ENCODE measurements around the gene PARD3B.

PARD3B gene

DNA sequence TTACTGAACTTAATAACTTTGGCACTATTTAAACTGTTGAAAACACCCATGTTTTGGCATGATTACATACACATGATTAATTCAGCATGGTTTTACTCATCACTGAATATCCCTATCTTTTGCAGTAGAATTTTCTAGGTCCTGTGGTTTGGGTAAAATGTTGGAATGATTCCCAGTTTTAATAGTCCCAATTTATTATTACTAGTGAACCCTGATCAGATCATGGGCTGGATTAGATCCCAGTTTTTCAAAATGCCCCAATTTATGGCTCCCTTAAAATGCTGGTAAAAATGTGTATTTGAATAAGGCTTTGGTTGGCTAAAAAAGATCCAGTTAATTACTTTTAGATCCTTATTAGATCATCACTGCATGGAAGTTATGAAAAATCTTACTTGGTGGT, 863.4 kb downstream of the PARD3B start:
- Histone ChIP-seq H3K79me2 (ENCODE audit: low read length) (no peaks in the 10 kb centered on the region), H3K9me2 (replicated peaks; ENCODE audit: insufficient read depth, low read length) (no peaks in the 10 kb centered on the region), H4K20me1 (ENCODE audit: insufficient read depth, low read length) (no peaks in the 10 kb centered on the region), H3F3A (ENCODE audit: insufficient read depth, low read length) (no peaks in the 10 kb centered on the region), H3K9ac (ENCODE audit: low read length) (no peak overlapping the region), H3K9me3 (replicated peaks; ENCODE audit: insufficient read depth, low read length) (no peaks in the 10 kb centered on the region), H3K4me3 (ENCODE audit: low read length) (no peak overlapping the region), H3K27ac (ENCODE audit: low read length) (no peak overlapping the region), H3K36me3 (replicated peaks; ENCODE audit: insufficient read depth, low read length) (no peaks in the 10 kb centered on the region), H3K27me3 (replicated peaks; ENCODE audit: insufficient read depth, low read length) (no peaks in the 10 kb centered on the region), H2AFZ (ENCODE audit: low read length) (no peak overlapping the region), H3K4me1 (ENCODE audit: low read length) (no peaks in the 10 kb centered on the region), H3K4me2 (ENCODE audit: low read depth, low read length) (no peak overlapping the region)
- TF ChIP-seq EZH2 (optimal IDR thresholded peaks at IDR 0.05; ENCODE audit: low read depth, low read length) (no peak), EZH2phosphoT487 (IDR thresholded peaks at IDR 0.05; ENCODE audit: low read length) (no peak)
- TF ChIP-seq, protein P1, sequence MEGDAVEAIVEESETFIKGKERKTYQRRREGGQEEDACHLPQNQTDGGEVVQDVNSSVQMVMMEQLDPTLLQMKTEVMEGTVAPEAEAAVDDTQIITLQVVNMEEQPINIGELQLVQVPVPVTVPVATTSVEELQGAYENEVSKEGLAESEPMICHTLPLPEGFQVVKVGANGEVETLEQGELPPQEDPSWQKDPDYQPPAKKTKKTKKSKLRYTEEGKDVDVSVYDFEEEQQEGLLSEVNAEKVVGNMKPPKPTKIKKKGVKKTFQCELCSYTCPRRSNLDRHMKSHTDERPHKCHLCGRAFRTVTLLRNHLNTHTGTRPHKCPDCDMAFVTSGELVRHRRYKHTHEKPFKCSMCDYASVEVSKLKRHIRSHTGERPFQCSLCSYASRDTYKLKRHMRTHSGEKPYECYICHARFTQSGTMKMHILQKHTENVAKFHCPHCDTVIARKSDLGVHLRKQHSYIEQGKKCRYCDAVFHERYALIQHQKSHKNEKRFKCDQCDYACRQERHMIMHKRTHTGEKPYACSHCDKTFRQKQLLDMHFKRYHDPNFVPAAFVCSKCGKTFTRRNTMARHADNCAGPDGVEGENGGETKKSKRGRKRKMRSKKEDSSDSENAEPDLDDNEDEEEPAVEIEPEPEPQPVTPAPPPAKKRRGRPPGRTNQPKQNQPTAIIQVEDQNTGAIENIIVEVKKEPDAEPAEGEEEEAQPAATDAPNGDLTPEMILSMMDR (IDR thresholded peaks at IDR 0.05; ENCODE audit: low read length) = no peak
- no peak for DNase-seq

DNA sequence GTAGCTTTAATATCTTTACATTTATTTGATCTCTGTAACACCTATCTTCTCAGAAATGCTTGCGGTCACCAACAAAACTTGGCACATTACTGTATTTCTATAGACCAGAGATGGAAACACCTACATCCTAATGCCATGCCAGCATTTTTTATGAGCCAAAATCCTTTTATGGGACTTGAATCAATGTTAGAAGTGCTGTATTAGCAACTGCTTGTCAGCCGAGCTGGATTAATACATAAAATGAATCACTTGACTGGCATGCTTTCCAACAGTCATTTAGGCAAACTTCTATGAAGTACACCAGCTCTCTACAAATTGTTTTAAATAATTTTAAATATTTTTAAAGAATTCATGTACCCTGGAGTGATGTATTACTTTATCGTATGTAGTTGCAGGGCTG, 864.1 kb downstream of the PARD3B start:
- no peaks in the 10 kb centered on the region for H3K36me3 ChIP-seq (replicated peaks; ENCODE audit: insufficient read depth, low read length)
- H3K27ac ChIP-seq (ENCODE audit: low read length) = no peak overlapping the region
- H3K9me3 ChIP-seq (replicated peaks; ENCODE audit: insufficient read depth, low read length) = no peaks in the 10 kb centered on the region
- no peak overlapping the region for H3K4me3 ChIP-seq (ENCODE audit: low read length)
- TF ChIP-seq, protein P1 (IDR thresholded peaks at IDR 0.05; ENCODE audit: low read length) = no peak
- no peak for TF ChIP-seq EZH2phosphoT487 (IDR thresholded peaks at IDR 0.05; ENCODE audit: low read length)
- TF ChIP-seq EZH2 (optimal IDR thresholded peaks at IDR 0.05; ENCODE audit: low read depth, low read length) = no peak
- H3K4me2 ChIP-seq (ENCODE audit: low read depth, low read length) = no peak overlapping the region
- no peak for DNase-seq
- no peaks in the 10 kb centered on the region for H3K27me3 ChIP-seq (replicated peaks; ENCODE audit: insufficient read depth, low read length)
- H3K9me2 ChIP-seq (replicated peaks; ENCODE audit: insufficient read depth, low read length) = no peaks in the 10 kb centered on the region
- H3K79me2 ChIP-seq (ENCODE audit: low read length) = no peaks in the 10 kb centered on the region
- no peaks in the 10 kb centered on the region for H3F3A ChIP-seq (ENCODE audit: insufficient read depth, low read length)
- no peaks in the 10 kb centered on the region for H4K20me1 ChIP-seq (ENCODE audit: insufficient read depth, low read length)
- no peak overlapping the region for H3K9ac ChIP-seq (ENCODE audit: low read length)
- no peak overlapping the region for H2AFZ ChIP-seq (ENCODE audit: low read length)
- no peaks in the 10 kb centered on the region for H3K4me1 ChIP-seq (ENCODE audit: low read length)

DNA sequence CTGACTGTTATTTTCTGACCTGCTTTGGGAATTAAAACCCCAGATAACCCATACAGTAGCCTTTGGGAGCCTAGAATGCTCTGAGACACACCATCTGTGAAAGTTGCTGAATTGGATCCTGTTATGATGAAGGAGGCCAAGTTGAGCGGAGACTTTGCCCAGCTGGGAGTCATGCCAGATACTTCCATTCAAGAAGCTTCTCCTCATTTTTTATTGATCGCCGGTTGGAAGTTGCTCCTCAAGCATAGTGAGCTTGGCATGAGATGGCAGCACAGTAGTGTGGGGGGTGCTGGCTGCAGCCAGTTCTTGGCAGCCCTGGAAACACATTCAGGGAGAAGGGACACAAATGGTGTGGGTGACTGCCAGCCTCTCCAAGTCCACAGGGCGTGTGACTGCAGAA, 866.3 kb downstream of the PARD3B start:
- Histone ChIP-seq H3K9ac (ENCODE audit: low read length) (no peak overlapping the region), H3K4me1 (ENCODE audit: low read length) (no peaks in the 10 kb centered on the region), H3K79me2 (ENCODE audit: low read length) (no peaks in the 10 kb centered on the region), H2AFZ (ENCODE audit: low read length) (no peak overlapping the region), H3K9me3 (replicated peaks; ENCODE audit: insufficient read depth, low read length) (no peaks in the 10 kb centered on the region), H3K36me3 (replicated peaks; ENCODE audit: insufficient read depth, low read length) (no peaks in the 10 kb centered on the region), H3K27me3 (replicated peaks; ENCODE audit: insufficient read depth, low read length) (no peaks in the 10 kb centered on the region), H3F3A (ENCODE audit: insufficient read depth, low read length) (no peaks in the 10 kb centered on the region), H3K4me3 (ENCODE audit: low read length) (no peak overlapping the region), H3K4me2 (ENCODE audit: low read depth, low read length) (no peak overlapping the region), H3K9me2 (replicated peaks; ENCODE audit: insufficient read depth, low read length) (no peaks in the 10 kb centered on the region), H3K27ac (ENCODE audit: low read length) (no peak overlapping the region), H4K20me1 (ENCODE audit: insufficient read depth, low read length) (no peaks in the 10 kb centered on the region)
- TF ChIP-seq, protein P1 (IDR thresholded peaks at IDR 0.05; ENCODE audit: low read length) = no peak
- TF ChIP-seq EZH2 (optimal IDR thresholded peaks at IDR 0.05; ENCODE audit: low read depth, low read length) = no peak
- DNase-seq = no peak

Data from MM.1S (cell line).